GM19397 (cell line): ENCODE results near the gene RXRA.

ENCODE experiments used
- ATAC-seq: cut with Tn5 transposase; IDR thresholded peaks from one replicate; pipeline ENCODE4 v1.9.1; 2021; ENCODE audit warnings: mild to moderate bottlenecking, moderate library complexity; ENCODE audit not compliant: unreplicated experiment

Gene RXRA

GRCh38 chr9:134395002-134395517 is 68.8 kb downstream of the RXRA start:
- ATAC-seq, result no peak

- no peak for ATAC-seq
Measured at GRCh38 chr9:134395737-134396257, 69.5 kb downstream of the RXRA start.

GRCh38 chr9:134396258-134396742 is 70.0 kb downstream of the RXRA start:
- no peak for ATAC-seq

GRCh38 chr9:134396825-134397224 is 70.6 kb downstream of the RXRA start:
- ATAC-seq, result no peak

GRCh38 chr9:134398756-134399155 is 72.5 kb downstream of the RXRA start:
- no peak for ATAC-seq

- ATAC-seq, result no peak
Measured at GRCh38 chr9:134399435-134400056, 73.3 kb downstream of the RXRA start.

GRCh38 chr9:134400283-134400682 is 74.0 kb downstream of the RXRA start:
- no peak for ATAC-seq

GRCh38 chr9:134401391-134401790 is 75.1 kb downstream of the RXRA start:
- ATAC-seq, result no peak

GRCh38 chr9:134402182-134402581 is 75.9 kb downstream of the RXRA start:
- ATAC-seq, result no peak

- ATAC-seq, result no peak
Measured at GRCh38 chr9:134403292-134403681, 77.0 kb downstream of the RXRA start.

DNA sequence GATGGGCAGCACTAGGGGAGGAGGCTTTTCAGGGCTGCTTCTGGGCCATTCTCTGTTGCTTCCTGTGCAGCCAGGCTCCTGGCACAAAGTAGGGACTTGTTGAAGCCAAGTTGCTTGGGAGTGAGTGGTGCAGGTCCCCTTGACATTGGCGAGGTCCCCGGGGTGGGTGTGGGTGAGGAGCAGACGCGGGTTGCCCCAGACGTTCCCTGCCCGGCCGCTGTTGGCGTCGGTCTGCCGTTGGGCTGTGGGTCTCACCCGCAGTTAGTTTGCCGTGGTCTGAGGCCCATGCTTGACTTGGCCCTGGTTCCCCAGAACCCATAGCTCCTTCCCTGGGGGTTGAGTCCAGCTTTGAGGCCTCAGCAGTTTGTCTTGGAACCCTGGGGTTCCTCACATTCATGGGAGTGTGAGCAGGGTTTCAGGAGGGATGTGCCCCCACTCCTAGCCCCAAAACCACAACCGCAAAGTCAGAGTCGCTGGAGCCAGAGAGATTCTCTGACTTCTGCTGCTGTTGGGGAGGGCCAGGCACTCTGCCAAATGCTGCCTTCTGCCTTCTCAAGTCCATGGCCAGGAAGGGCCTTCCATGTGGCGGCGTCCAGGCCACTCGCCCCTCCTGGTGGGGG is 77.5 kb downstream of the RXRA start:
- ATAC-seq, result no peak

GRCh38 chr9:134404376-134405358 is 78.4 kb downstream of the RXRA start:
- no peak for ATAC-seq

GRCh38 chr9:134405527-134405926 is 79.3 kb downstream of the RXRA start:
- ATAC-seq, result no peak

DNA sequence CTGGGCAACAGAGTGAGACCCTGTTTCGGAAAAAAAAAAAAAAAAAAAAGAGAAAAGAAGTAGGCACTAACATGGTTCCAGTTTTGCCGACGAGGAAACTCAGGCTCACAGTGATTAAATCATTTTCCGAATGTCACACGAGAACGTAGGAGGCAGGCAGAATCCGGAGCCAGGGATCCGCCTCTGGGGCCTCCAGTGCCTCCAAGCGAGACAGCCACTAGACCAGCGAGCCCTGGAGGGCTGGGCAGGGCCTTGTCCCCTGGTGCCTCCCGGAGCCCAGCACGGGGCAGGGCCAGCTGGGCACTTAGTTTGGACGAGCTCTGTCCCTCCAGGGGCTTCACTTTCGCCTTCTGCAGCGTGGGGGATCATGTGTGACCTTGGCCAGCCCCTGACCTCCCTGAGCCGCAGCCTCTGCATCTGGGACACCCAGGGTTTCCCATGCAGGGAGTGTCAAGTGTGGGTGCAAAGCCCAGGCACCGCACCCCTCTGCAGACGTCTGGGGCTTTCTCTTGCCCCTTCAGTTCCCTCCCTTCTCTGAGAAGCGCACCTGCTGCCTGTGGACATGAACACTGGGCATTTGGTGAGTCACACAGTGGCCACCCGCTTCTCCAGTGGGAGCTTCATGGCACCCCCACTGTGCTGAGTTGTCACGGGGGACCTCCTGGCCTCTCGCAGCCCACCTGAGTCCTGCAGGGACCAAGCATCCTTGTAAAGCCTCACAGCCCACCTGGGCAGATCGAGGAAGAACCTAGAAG is 80.3 kb downstream of the RXRA start:
- ATAC-seq, result no peak

DNA sequence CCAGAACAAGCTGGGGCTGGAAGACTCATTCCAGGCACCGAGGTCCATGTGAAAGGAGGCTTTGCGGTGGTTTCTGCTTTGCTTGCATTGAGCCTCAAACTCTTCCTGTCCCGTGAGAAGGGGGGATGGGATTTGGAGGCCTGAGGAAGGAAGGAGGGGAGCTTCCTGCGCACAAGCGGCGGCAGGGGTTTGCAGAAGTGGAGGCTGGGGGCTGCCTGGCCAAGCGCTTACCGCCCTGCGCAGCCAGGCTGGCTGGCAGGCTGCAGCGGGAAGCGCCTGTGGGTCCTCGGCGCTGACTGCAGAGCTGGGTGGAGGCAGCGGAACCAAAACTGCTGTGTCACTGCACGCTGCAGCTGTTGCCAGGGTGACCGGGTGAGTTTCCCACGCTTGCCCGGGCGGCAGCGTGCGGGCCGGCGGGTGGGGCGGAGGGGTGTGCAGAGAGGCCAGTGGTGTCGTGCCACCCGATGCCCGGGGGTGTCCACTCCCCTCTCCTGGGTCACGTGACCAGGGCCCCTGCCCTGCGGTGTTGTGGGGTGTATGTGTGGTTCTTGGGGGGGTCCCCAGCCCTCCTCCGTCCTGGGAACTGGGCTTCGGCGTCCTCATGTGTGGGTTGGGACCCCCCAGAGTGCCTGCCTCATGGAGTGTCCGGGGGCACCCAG is 81.0 kb downstream of the RXRA start:
- peak; percentile 75 for ATAC-seq

GRCh38 chr9:134408389-134408788 is 82.1 kb downstream of the RXRA start:
- no peak for ATAC-seq

GRCh38 chr9:134408939-134409737 is 82.9 kb downstream of the RXRA start:
- no peak for ATAC-seq

DNA sequence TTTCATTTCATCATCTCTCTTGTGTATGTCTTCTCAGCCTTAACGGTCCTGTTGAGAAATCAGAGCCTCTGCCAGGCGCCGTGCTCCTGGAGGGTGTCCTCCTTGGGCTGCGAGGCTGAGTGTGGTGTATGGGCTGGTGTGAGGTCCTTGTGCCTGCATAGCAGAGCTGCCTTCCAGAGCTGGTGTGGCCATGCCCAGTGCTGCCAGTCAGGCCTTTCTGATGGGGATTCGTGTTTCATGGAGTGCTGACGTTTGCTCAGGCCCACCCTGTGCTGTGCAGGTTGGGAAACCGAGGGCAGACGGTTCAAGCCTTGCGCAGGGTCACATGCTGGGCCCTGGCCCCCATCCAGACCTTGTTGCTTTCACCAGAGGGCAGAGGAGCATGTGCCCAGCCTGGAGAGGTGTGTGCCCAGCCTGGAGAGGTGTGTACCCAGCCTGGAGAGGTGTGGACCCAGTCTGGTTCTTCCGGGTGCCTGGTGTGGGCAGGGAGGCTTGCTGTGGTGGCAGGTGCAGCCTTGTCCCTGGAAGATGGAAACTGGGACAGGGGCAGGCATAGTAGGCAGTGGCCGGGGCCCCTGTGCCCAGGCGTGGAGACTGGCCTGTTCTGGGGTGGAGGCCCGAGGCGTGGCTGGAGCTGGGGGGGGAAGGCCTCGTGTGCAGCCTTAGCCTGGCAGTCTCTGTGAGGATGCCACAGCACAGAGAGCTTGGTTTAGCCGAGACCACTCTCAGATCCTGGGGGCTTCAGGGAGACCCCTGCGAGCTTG is 84.0 kb downstream of the RXRA start:
- ATAC-seq, result no peak
